ENCODE measurements around the gene MT3. TPM values are rescaled to one million over a fixed set of nuclear protein-coding genes. Genes with fewer than 3 reads are reported as not detected.

The MT3 gene
- total RNA-seq, 1 experiment from 2014 or later, result not detected

DNA sequence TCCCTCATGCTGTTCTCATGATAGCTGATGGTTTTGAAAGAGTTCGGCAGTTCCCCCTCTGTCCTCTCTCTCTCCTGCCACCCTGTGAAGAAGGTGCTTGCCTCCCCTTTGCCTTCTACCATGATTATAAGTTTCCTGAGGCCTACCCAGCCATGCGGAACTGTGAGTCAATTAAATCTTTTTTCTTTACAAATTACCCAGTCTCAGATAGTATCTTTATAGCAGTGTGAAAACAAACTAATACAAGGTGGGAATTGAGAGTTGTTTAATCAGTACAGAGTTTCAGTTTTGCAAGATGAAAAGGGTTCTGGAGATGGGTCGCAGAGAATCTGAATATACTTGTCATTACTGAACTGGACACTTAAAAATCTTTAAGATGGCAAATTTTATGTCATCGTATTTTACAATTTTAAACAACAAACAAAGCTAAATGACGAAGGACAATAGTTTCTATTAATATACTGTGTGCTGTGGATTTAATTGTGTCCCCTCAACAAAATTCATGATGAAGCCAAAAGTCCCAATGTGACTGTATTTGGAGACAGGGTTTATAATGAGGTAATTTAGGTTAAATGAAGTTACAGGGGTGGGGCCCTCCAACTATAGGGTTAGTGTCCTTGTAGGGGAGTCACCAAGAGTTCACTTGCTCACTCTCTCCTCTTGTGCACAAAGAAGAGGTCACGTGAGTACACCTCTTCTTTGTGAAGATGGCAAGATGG, 4.4 kb downstream of the MT3 start:
- DNase-seq (ENCODE audit: low read depth, low spot score) (no peak), ATAC-seq (no peak)
- H3K4me1 ChIP-seq (ENCODE audit: control insufficient read depth, insufficient read depth, low read length), result no peaks in the 10 kb centered on the region
- no peak overlapping the region for H3K27ac ChIP-seq (ENCODE audit: low read length)
- no peaks in the 10 kb centered on the region; the same call in 1 of the 2 replicates for H3K27me3 ChIP-seq (ENCODE audit: control insufficient read depth, insufficient read depth, low read length)
- intact Hi-C loops (cut with micrococcal nuclease; ENCODE audit: unreplicated experiment), result no loop called here
- no TSS peak for BruUV-seq (replicated peaks)
- no peak overlapping the region for H3K4me3 ChIP-seq (ENCODE audit: low read depth in 2 of 2, low read length in 2 of 2)
- CTCF ChIA-PET, result no interaction called here
- POLR2A ChIA-PET, result no interaction called here
- no peaks in the 10 kb centered on the region for H3K9me3 ChIP-seq (ENCODE audit: control insufficient read depth, insufficient read depth, low read depth, low read length)
- TF ChIP-seq TCF7L2 (IDR thresholded peaks at IDR 0.05; ENCODE audit: low read depth, low read length) (no peak), REST (IDR thresholded peaks at IDR 0.05; ENCODE audit: insufficient read depth in 1 of 2, low read depth in 2 of 2, low read length in 1 of 2) (no peak), SIN3A (IDR thresholded peaks at IDR 0.05; ENCODE audit: borderline replicate concordance, insufficient read depth, low read depth, low read length) (no peak), POLR2AphosphoS5 (IDR thresholded peaks at IDR 0.05; ENCODE audit: low read depth, low read length) (no peak), CTCF (IDR thresholded peaks at IDR 0.05) (no peak)
- in situ Hi-C loops (cut with HindIII; ENCODE audit: low pct_unique_long_range_greater_than_20kb, low sequenced_read_pairs), result no loop called here
- no peaks in the 10 kb centered on the region for H3K36me3 ChIP-seq (ENCODE audit: control insufficient read depth, insufficient read depth, low read length)

DNA sequence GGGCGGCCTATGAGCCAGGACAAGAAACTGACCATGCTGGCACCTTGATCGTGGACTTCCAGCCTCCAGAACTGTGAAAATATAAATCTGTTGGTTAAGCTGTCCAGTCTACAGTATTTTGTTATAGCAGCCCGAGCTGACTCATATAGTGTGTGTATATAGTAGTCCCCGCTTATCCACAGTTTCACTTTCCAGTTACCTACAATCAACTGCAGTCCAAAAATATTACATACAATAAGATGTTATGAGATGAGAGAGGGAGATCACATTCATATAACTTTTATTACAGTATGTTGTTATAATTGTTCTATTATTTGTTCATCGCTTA, 4.9 kb downstream of the MT3 start:
- H3K9me3 ChIP-seq (ENCODE audit: control insufficient read depth, insufficient read depth, low read depth, low read length), result no peaks in the 10 kb centered on the region
- POLR2A ChIA-PET, result no interaction called here
- no peaks in the 10 kb centered on the region for H3K4me1 ChIP-seq (ENCODE audit: control insufficient read depth, insufficient read depth, low read length)
- BruUV-seq (replicated peaks), result no TSS peak
- no peak for DNase-seq (ENCODE audit: low read depth, low spot score)
- TF ChIP-seq CTCF (IDR thresholded peaks at IDR 0.05) (no peak), POLR2AphosphoS5 (IDR thresholded peaks at IDR 0.05; ENCODE audit: low read depth, low read length) (no peak), TCF7L2 (IDR thresholded peaks at IDR 0.05; ENCODE audit: low read depth, low read length) (no peak), SIN3A (IDR thresholded peaks at IDR 0.05; ENCODE audit: borderline replicate concordance, insufficient read depth, low read depth, low read length) (no peak), REST (IDR thresholded peaks at IDR 0.05; ENCODE audit: insufficient read depth in 1 of 2, low read depth in 2 of 2, low read length in 1 of 2) (no peak)
- CTCF ChIA-PET, result no interaction called here
- no peaks in the 10 kb centered on the region for H3K27me3 ChIP-seq (ENCODE audit: control insufficient read depth, insufficient read depth, low read length)
- H3K36me3 ChIP-seq (ENCODE audit: control insufficient read depth, insufficient read depth, low read length), result no peaks in the 10 kb centered on the region
- no peak overlapping the region for H3K4me3 ChIP-seq (ENCODE audit: low read depth in 2 of 2, low read length in 2 of 2)
- no peak overlapping the region for H3K27ac ChIP-seq (ENCODE audit: low read length)
- in situ Hi-C loops (cut with HindIII; ENCODE audit: low pct_unique_long_range_greater_than_20kb, low sequenced_read_pairs), result no loop called here
- no peak for ATAC-seq
- intact Hi-C loops (cut with micrococcal nuclease; ENCODE audit: unreplicated experiment), result no loop called here

All from Panc1 (cell line).